HG03095 (cell line): ENCODE results near the gene GORASP2.

Experiments
- ATAC-seq: cut with Tn5 transposase; IDR thresholded peaks from one replicate; pipeline ENCODE4 v1.9.1; 2021; ENCODE audit warnings: moderate library complexity; ENCODE audit not compliant: unreplicated experiment

Gene GORASP2

DNA sequence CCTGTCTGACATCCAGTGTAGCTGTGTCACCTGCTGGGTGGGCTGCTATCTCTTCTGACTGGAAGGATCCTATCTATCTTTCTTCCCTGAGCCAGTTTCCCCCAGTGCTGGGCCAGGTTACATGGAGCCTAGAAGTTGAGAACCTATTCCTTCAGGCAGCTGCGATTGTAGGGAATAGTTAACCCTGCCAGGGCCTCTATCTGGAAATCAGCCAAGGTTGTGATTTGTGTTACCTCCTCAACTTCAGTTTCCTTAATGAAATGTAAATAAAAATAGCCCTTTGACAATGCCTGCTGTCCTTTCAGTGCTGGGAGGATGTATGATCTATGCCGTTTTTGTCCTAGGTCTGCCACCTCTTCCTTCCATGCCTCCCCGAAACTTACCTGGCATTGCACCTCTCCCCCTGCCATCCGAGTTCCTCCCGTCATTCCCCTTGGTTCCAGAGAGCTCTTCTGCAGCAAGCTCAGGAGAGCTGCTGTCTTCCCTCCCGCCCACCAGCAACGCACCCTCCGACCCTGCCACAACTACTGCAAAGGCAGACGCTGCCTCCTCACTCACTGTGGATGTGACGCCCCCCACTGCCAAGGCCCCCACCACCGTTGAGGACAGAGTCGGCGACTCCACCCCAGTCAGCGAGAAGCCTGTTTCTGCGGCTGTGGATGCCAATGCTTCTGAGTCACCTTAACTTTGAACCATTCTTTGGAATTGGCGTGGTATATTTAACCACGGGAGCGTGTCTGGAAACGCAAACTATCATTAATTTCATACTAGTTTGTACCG lies 36.6 kb downstream of the GORASP2 start:
- no peak for ATAC-seq

- no peak for ATAC-seq
Measured at GRCh38 chr2:170966648-170967396, 37.8 kb downstream of the GORASP2 start.

DNA sequence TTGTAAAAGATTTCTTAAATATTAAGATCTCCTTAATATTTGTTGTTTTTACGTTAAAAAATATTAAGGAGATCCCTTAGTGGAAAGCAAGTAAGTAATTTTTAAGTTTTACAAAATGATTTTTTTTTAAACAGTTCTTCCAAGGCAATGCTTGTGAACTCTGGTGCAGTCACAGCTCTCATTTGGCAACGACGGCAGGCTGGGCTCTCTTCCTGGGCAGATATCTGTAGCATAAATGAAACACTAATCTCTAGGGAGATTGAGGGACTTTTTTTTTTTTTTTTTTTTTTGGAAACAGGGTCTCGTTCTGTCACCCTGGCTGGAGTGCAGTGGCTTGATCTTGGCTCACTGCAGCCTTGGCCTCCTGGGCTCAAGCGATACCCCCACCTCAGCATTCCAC lies 38.5 kb downstream of the GORASP2 start:
- no peak for ATAC-seq

GRCh38 chr2:170968205-170969003 lies 39.4 kb downstream of the GORASP2 start:
- no peak for ATAC-seq

- ATAC-seq, result no peak
Measured at GRCh38 chr2:170969030-170969429, 40.0 kb downstream of the GORASP2 start.

DNA sequence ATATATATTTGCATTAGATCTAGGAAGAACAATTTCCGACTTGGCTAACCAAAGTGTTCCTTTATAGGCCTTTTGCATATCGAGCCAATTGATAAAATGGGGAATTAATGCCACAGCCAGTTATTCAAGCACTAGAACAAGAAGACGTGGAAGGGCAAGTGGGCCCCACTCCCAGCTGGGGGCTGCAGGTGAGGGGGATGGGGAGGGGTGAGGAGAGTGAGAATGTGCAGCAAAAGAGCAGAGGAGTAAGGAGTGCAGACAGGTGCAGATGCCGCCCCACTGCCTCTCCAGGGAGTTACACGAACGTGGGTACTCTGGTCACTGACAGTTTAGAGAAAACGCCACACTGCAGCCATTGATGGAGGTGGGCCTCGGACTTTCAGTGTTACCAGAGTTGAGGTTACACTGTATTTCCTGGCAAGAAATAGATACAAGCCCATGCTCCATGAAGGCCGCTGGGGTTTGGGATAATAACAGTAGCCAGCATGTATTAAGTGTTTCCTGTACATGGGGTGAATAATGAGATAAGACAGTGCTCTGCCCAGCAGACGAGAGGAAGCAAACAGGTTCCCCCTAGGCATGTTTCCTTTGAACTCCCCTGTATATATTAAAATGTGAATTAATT lies 40.9 kb downstream of the GORASP2 start:
- ATAC-seq, result no peak

DNA sequence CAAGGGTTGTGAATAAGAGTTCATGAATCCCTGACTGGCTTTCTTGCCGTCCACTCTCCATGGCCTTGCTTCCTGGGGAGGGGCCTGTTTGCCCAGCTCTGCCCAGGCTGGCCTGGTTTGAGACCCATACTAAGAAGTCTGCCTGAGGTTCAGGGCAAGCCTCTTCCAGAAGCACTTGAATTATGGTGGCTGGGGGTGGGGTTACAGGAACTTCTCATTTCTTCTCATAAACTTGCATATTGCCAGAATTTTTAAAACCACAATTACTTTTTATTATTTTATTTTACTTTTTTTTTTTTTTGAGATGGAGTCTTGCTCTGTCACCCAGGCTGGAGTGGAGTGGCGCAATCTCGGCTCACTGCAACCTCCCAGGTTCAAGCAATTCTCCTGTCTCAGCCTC lies 42.0 kb downstream of the GORASP2 start:
- no peak for ATAC-seq

DNA sequence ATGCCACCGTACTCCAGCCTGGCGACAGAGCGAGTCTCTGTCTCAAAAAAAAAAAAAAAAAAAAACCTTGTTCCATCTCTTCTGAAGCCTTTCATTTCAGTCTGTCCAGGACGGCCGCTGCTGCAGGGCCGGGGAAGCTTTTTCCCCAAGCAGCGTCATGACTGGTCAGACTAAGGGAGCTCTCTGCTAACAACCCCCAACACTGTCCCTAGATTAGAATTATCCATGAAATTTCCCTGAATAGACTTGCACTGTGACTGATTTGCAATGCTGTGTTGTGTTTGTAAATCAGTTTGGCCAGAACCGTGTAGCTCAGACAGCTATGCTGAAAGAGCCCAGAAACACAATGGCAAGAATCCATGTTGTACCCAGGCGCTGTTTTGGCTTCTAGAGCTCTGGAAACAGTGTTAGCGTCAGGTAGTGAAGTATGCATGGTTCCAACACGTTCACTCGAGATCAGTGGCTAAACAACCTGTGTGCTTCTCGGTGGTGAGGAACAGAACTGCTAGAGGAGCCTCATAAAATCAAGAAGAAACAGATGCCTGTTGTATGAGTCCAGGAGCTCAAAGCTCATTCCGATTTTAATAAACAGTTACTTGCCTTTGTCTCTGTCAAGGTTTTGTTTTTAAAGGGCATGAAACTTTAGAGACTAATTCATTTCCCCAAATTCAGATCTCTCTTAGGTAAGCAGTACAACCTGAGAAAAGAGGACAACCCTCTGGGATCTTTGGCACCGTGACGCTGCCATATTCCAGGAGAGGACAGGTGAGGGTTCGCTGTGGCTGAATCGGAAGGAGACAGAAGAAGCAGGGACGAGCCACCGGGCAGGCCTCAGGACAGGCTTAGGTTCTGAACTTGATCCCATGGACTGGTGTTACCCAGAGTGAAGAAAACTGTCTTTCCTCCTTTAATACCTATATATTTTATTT lies 43.5 kb downstream of the GORASP2 start:
- no peak for ATAC-seq

DNA sequence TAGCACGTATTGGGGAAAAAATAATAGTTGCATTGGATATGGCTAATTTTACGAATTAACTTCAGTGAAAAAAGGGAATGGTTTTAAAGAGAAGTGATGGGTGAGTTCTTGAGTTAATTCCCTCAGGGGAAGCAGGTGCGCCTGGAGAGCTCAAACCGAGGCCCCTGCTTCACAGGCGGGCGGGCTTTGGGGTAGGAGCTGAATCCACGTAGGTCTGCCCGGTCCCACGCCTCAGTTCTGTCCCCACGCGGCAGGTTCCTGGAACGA lies 44.1 kb downstream of the GORASP2 start:
- ATAC-seq, result no peak

- peak; percentile 89 for ATAC-seq
Measured at GRCh38 chr2:170973492-170974303, 44.6 kb downstream of the GORASP2 start.

GRCh38 chr2:170974304-170974993 lies 45.4 kb downstream of the GORASP2 start:
- no peak for ATAC-seq

GRCh38 chr2:170975127-170975942 lies 46.3 kb downstream of the GORASP2 start:
- ATAC-seq, result no peak

GRCh38 chr2:170975943-170976270 lies 46.9 kb downstream of the GORASP2 start:
- ATAC-seq, result no peak

DNA sequence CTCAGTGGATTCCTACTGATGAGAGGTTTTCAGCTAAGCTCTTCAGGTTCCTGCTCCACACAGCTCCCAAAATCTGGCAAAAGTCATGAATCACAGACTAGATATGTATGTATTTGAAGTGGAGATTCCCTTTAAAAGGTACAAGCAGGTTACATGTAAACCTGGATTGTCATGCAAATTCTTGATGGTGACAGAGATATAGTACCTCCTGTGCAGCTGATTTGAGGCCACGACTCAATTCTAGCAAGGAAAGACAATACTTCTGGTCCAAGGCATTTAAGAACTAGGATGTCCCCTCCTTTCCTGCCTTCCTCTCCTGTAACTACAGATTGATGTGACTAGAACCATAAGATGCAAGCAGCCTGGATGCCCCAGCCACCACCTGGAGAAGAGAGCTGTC lies 55.0 kb downstream of the GORASP2 start:
- ATAC-seq, result no peak

GRCh38 chr2:170985407-170985806 lies 56.4 kb downstream of the GORASP2 start:
- ATAC-seq, result no peak

DNA sequence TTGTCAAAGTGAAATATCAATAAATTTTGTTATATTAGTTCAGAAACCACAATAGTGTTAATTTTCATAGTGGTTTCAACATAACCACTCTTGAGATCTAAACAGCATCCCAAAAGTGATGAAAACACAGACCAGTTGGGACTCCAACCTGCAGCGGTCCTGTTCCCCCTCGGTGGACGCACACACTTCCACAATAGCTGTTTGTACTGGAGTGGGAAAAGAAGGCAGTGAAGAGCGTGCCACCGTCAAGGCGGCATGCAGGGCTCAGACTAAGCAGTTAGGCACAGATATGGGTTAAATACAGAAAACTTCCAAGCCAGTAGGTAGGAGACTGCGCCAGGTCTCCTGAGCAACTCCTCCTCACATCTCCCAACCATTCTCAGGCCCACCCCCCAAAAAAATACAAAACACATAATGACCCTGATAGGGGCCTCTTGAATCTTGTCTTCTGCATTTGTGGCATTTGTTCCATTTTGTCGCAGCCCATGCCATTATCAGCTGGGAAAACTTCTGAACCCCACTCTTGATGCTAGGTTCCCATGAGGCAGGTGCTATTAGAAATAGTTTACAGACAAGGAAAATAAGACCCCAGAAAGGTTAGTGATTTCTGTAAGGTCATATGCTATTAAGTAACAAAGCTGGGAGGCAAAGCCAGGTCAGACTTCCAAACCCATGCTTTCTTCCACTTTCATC lies 57.7 kb downstream of the GORASP2 start:
- ATAC-seq, result no peak

DNA sequence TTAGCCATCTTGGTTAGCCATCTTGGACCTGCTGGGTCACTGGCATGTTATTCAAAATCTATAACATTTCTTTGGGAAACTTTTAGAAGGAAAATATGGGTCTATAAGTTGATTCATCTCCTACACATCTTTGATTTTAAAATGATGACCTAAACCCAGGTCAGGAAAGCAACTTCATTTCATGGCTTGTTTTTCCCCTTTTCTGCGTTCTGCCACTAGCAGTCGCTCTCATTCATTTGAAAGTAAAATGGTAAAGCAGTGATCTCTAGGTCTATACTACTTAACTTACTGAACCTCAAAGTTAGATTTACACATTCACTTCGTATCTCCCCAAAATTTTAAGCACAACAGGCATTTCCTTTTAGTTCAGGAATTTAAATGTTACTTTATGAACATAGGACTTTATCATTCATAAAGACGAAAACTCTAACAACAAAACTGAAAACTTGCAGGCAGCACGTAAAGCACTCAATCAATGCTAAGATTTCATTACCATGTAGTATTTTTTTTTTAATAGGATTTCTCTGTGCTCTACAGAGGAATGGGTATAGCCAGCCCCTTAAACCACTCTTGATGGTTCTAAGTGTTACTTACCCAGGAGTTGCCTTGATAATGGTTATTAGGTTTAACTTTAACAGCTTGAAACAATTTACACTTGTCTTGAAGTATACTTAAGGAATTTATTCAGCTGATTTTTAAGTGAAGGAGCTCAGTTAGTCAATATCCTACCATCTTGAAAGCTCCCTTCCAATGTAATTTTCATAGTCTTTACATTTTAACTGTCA lies 62.5 kb downstream of the GORASP2 start:
- no peak for ATAC-seq
